ENCODE results near the gene KRTAP1-4. TPM values are rescaled to one million over a fixed set of nuclear protein-coding genes. Genes with fewer than 3 reads are reported as not detected.

Gene KRTAP1-4
- total and polyA plus RNA-seq, 2 donors (not counting 3 experiments of a cell fraction or from before 2014, with no cell fraction given) = not detected

DNA sequence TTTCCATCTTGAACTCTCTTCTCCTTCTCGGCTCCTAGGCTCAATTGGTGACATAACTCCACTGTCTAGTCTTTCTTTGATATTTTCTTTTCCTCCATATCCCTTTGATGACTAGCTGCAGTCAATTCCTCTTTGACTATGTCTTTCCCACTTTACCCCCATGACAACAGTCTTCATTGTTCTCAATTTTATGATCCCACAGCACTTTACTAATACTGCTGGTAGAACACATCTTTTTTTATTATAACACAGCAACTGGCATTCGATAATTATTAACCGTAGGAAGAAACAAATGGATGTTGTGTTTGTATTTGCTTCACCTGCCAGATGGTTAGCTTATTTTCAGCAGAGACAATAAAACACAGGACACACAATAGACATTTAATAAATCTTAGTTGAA lies 37.3 kb downstream of the KRTAP1-4 start:
- FAIRE-seq (no peak), DNase-seq (ENCODE audit: low read depth, low spot score) (no peak)
- H4K20me1 ChIP-seq (replicated peaks; ENCODE audit: control insufficient read depth, extremely low read depth, insufficient read depth, low read length) = no peaks in the 10 kb centered on the region
- no peak overlapping the region for H3K4me3 ChIP-seq (replicated peaks in 1 of 3; ENCODE audit: insufficient read depth in 1 of 3, low read depth in 1 of 3, low read length in 3 of 3)
- peaks cover 2 to 3% of the 10 kb centered on the region in 2 experiments for H3K27me3 ChIP-seq (ENCODE audit: control insufficient read depth in 2 of 2, insufficient read depth in 2 of 2, low read length in 2 of 2)
- H3K9ac ChIP-seq (replicated peaks; ENCODE audit: extremely low read depth, insufficient read depth, low read length) = no peak overlapping the region
- POLR2A ChIA-PET = no interaction called here
- no peaks in the 10 kb centered on the region for H3K79me2 ChIP-seq (ENCODE audit: control insufficient read depth, insufficient read depth, low read length)
- TF ChIP-seq POLR2AphosphoS5 (IDR thresholded peaks at IDR 0.05; ENCODE audit: insufficient read depth, low read depth, low read length) = no peak
- no peaks in the 10 kb centered on the region for H3K9me1 ChIP-seq (replicated peaks; ENCODE audit: control insufficient read depth, extremely low read depth, insufficient read depth, low read length)
- no peak overlapping the region for H3K27ac ChIP-seq (ENCODE audit: insufficient read depth, low read depth, low read length)
- H3K36me3 ChIP-seq (ENCODE audit: control insufficient read depth in 2 of 2, extremely low read depth in 1 of 2, insufficient read depth in 2 of 2, low read length in 2 of 2) = no peaks in the 10 kb centered on the region
- no peak overlapping the region for H3K4me2 ChIP-seq (ENCODE audit: insufficient read depth, low read length)
- no peaks in the 10 kb centered on the region for H3K4me1 ChIP-seq (ENCODE audit: control insufficient read depth, extremely low read depth, insufficient read depth, low read length)
- intact Hi-C loops (cut with micrococcal nuclease) = no loop called here
- BruUV-seq (replicated peaks) = no TSS peak
- CTCF ChIA-PET = interaction anchor here (1.4 kb wide), 1 partner anchor 29 kb away, joined by 3 read pairs; no protein-coding TSS in a partner anchor
- H2AFZ ChIP-seq (ENCODE audit: low read depth, low read length) = no peak overlapping the region
- H3K9me3 ChIP-seq (replicated peaks; ENCODE audit: control insufficient read depth, insufficient read depth, low read length) = no peaks in the 10 kb centered on the region
- dilution Hi-C loops (cut with MboI; ENCODE audit: extremely low pct_ligation_motif_present, low sequenced_read_pairs) = no loop called here

- Histone ChIP-seq H3K9ac (replicated peaks; ENCODE audit: extremely low read depth, insufficient read depth, low read length) (no peak overlapping the region), H3K9me1 (replicated peaks; ENCODE audit: control insufficient read depth, extremely low read depth, insufficient read depth, low read length) (no peaks in the 10 kb centered on the region), H3K4me2 (ENCODE audit: insufficient read depth, low read length) (no peak overlapping the region), H3K27me3 (ENCODE audit: control insufficient read depth in 2 of 2, insufficient read depth in 2 of 2, low read length in 2 of 2) (peaks cover 0 to 4% of the 10 kb centered on the region in 2 experiments), H4K20me1 (replicated peaks; ENCODE audit: control insufficient read depth, extremely low read depth, insufficient read depth, low read length) (no peaks in the 10 kb centered on the region), H3K79me2 (ENCODE audit: control insufficient read depth, insufficient read depth, low read length) (no peaks in the 10 kb centered on the region), H3K9me3 (replicated peaks; ENCODE audit: control insufficient read depth, insufficient read depth, low read length) (no peaks in the 10 kb centered on the region), H3K27ac (ENCODE audit: insufficient read depth, low read depth, low read length) (no peak overlapping the region), H3K4me3 (replicated peaks in 1 of 3; ENCODE audit: insufficient read depth in 1 of 3, low read depth in 1 of 3, low read length in 3 of 3) (no peak overlapping the region), H3K36me3 (ENCODE audit: control insufficient read depth in 2 of 2, extremely low read depth in 1 of 2, insufficient read depth in 2 of 2, low read length in 2 of 2) (no peaks in the 10 kb centered on the region), H3K4me1 (ENCODE audit: control insufficient read depth, extremely low read depth, insufficient read depth, low read length) (no peaks in the 10 kb centered on the region), H2AFZ (ENCODE audit: low read depth, low read length) (no peak overlapping the region)
- intact Hi-C loops (cut with micrococcal nuclease) (no loop called here), dilution Hi-C loops (cut with MboI; ENCODE audit: extremely low pct_ligation_motif_present, low sequenced_read_pairs) (no loop called here)
- BruUV-seq (replicated peaks) = no TSS peak
- TF ChIP-seq GATA2 (IDR thresholded peaks at IDR 0.05; ENCODE audit: insufficient read depth, insufficient read length, low read depth, low read length) (no peak), POLR2AphosphoS5 (IDR thresholded peaks at IDR 0.05; ENCODE audit: insufficient read depth, low read depth, low read length) (no peak), MAX (IDR thresholded peaks at IDR 0.05; ENCODE audit: insufficient read depth, insufficient read length) (no peak), MYC (IDR thresholded peaks at IDR 0.05; ENCODE audit: low read depth, low read length) (no peak), EZH2 (IDR thresholded peaks at IDR 0.05; ENCODE audit: borderline replicate concordance, low read depth, low read length, severe bottlenecking) (no peak), POLR2A (IDR thresholded peaks at IDR 0.05; ENCODE audit: low read depth, low read length) (no peak), CTCF (IDR thresholded peaks at IDR 0.05; ENCODE audit: extremely low read depth in 1 of 2, insufficient read depth in 1 of 2, low read depth in 1 of 2, low read length in 2 of 2) (no peak), JUN (IDR thresholded peaks at IDR 0.05; ENCODE audit: borderline replicate concordance, insufficient read depth, insufficient read length, low read depth) (no peak), FOS (IDR thresholded peaks at IDR 0.05; ENCODE audit: borderline replicate concordance, insufficient read depth, low read length) (no peak)
- no peak for FAIRE-seq
- CTCF ChIA-PET = interaction anchor here (0.8 kb wide), 1 partner anchor 336 kb away, joined by 3 read pairs; no protein-coding TSS in a partner anchor
- no peak for DNase-seq (ENCODE audit: low read depth, low spot score)
- POLR2A ChIA-PET = no interaction called here
Observed at GRCh38 chr17:40986920-40987319, 43.1 kb downstream of the KRTAP1-4 start.

All from endothelial cell of umbilical vein (primary cell).